Right lobe of liver (tissue), 6 donors: Measurements from ENCODE around the gene KCNA2. TPM values are rescaled to one million over a fixed set of nuclear protein-coding genes. Genes with fewer than 3 reads are reported as not detected.

Experiments used
- ATAC-seq, 4 donors: fragments of 200-7000 bp; cut with Tn5 transposase; one replicate each; pipeline ENCODE4 v1.9.1; 2020; ENCODE audit warnings: mild to moderate bottlenecking in 4 of 4, moderate library complexity in 4 of 4
- DNase-seq, 3 donors: peaks; one replicate each; pipeline ENCODE4 v3.0.0-alpha.2; 2020
- H3K27ac ChIP-seq, 3 donors: fragments of 200-600 bp; one replicate each; pipeline ENCODE4 v1.8.0; 2022
- H3K27me3 ChIP-seq, 2 donors: fragments of 200-600 bp; one replicate each; pipeline ENCODE4 v1.8.0; 2022
- H3K36me3 ChIP-seq, 4 donors: fragments of 200-600 bp; sonication (generic) in 1 of 4; one replicate each; pipeline versions ENCODE4 v1.5.1 to v1.8.0; 2017 to 2022; ENCODE audit warnings: control low read depth in 1 of 4
- H3K4me1 ChIP-seq, 4 donors: fragments of 200-600 bp; sonication (generic) in 1 of 4; one replicate each; pipeline versions ENCODE4 v1.5.1 to v1.8.0; 2017 to 2022; ENCODE audit warnings: control low read depth in 1 of 4
- H3K4me3 ChIP-seq, 3 donors: fragments of 200-600 bp; one replicate each; pipeline ENCODE4 v1.8.0; 2022
- H3K9me3 ChIP-seq, 4 donors: fragments of 200-600 bp; sonication (generic) in 1 of 4; one replicate each; pipeline versions ENCODE4 v1.5.1 to v1.8.0; 2017 to 2022; ENCODE audit warnings: control low read depth in 1 of 4
- POLR2A ChIP-seq: fragments of 450-650 bp; IDR thresholded peaks from one replicate; pipeline ENCODE4 v1.6.1; 2017; ENCODE audit warnings: antibody characterized with exemption, mild to moderate bottlenecking
- WGBS: methylation state at CpG from one replicate; pipeline ENCODE4 v1.1.6; 2018; ENCODE audit warnings: low coverage, low lambda C conversion rate; ENCODE audit not compliant: insufficient coverage; ENCODE audit errors: missing lambda C conversion rate; 5-methylcytosine and 5-hydroxymethylcytosine counted together
- intact Hi-C, 2 donors: fragments of 100-400 bp; cut with DNase I; formaldehyde crosslinking; loops; one replicate each; pipeline versions ENCODE4 v1.11.2 to v1.14.1; 2022
- total RNA-seq, 6 experiments: library from RNA; depleted of rRNA in 2 of 6; stranded (reverse); fragments of >200 nt in 2 of 6; fragmentation: NEBNext Ultra II Directional in 3 of 6; extraction: Animal tissue kit (Norgen Biotek cat#: 25700) in 3 of 6; gene quantifications; one replicate each; pipeline versions ENCODE4 v1.1.0 to v1.2.4, GENCODE V29; 2016 to 2023
- TF ChIP-seq, protein P1 (sequence below), 4 donors: fragments of 200-600 bp in 3 of 4; fragments of 450-650 bp in 1 of 4; IDR thresholded peaks; one replicate each; pipeline versions ENCODE4 v1.5.1 to v1.8.0; 2016 to 2022; ENCODE audit warnings: antibody characterized with exemption in 4 of 4, mild to moderate bottlenecking in 2 of 4
- donor health status: DM: no; HTN: yes; CAD: no.
- donor health status: DM: no; HTN: no; CAD: no.
- donor health status: DM: no; HTN: no; CAD: no.
- donor health status: DM: no; HTN: yes; CAD: no.
- donor health status: DM: no; HTN: yes; CAD: no.

KCNA2 gene
- total RNA-seq, 6 experiments from 2014 or later = 0.04 to 0.10 (median 0.07) TPM; not detected in 3

DNA sequence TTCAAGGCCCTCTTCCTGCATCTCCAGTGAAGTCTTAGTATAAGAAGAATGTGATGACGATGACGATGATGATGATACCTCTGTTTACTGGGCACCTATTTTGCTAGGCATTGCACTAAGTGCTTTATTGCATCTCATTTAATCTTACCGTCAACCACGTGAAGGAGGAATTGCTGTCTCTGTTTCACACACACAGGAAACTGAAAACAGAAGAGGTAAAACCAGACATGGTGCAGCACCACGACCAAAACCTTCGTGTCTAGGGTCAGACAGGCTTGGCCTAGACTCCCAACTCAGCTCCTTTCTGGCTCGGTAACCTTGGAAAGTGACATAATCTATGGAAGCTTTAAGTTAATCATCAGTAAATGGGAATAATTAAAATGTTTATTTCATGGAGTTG lies 20.7 kb upstream of the KCNA2 start:
- DNase-seq (no peak), ATAC-seq (no peak)
- H3K4me3 ChIP-seq = no peak overlapping the region
- no peaks in the 10 kb centered on the region for H3K36me3 ChIP-seq
- intact Hi-C loops = no loop called here
- no peaks in the 10 kb centered on the region for H3K27me3 ChIP-seq
- WGBS = 54% methylated on average over 7 of the region's 7 CpGs
- H3K4me1 ChIP-seq = no peaks in the 10 kb centered on the region
- no peak overlapping the region for H3K27ac ChIP-seq
- no peaks in the 10 kb centered on the region for H3K9me3 ChIP-seq
- no peak for TF ChIP-seq POLR2A
- TF ChIP-seq, protein P1, sequence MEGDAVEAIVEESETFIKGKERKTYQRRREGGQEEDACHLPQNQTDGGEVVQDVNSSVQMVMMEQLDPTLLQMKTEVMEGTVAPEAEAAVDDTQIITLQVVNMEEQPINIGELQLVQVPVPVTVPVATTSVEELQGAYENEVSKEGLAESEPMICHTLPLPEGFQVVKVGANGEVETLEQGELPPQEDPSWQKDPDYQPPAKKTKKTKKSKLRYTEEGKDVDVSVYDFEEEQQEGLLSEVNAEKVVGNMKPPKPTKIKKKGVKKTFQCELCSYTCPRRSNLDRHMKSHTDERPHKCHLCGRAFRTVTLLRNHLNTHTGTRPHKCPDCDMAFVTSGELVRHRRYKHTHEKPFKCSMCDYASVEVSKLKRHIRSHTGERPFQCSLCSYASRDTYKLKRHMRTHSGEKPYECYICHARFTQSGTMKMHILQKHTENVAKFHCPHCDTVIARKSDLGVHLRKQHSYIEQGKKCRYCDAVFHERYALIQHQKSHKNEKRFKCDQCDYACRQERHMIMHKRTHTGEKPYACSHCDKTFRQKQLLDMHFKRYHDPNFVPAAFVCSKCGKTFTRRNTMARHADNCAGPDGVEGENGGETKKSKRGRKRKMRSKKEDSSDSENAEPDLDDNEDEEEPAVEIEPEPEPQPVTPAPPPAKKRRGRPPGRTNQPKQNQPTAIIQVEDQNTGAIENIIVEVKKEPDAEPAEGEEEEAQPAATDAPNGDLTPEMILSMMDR (IDR thresholded peaks at IDR 0.05) = no peak

GRCh38 chr1:110620686-110621085 lies 14.5 kb upstream of the KCNA2 start:
- 46% methylated on average over 7 of the region's 7 CpGs for WGBS
- ATAC-seq (no peak), DNase-seq (no peak)
- H3K36me3 ChIP-seq = no peaks in the 10 kb centered on the region
- H3K9me3 ChIP-seq = no peaks in the 10 kb centered on the region
- H3K4me1 ChIP-seq = peaks cover 0 to 7% (median 0%) of the 10 kb centered on the region in 4 donors
- intact Hi-C loops = no loop called here
- H3K27me3 ChIP-seq = peaks cover 0 to 5% of the 10 kb centered on the region in 2 donors
- no peak overlapping the region for H3K4me3 ChIP-seq
- TF ChIP-seq POLR2A = no peak
- TF ChIP-seq, protein P1 (IDR thresholded peaks at IDR 0.05) = no peak
- no peak overlapping the region for H3K27ac ChIP-seq

- intact Hi-C loops = no loop called here
These were observed 14.1 kb upstream of the KCNA2 start for GRCh38 chr1:110620250-110620615.

GRCh38 chr1:110619412-110620249 lies 13.5 kb upstream of the KCNA2 start:
- DNase-seq (peak; percentile 72 to 84 (median 83)), ATAC-seq (peak; percentile 85 to 95 (median 89))
- Histone ChIP-seq H3K36me3 (no peaks in the 10 kb centered on the region), H3K4me3 (no peak overlapping the region), H3K9me3 (no peaks in the 10 kb centered on the region), H3K27me3 (peaks cover 0 to 5% of the 10 kb centered on the region in 2 donors), H3K4me1 (peaks cover 0 to 7% (median 0%) of the 10 kb centered on the region in 4 donors), H3K27ac (no peak overlapping the region)
- intact Hi-C loops = loop anchor here in 1 of 2 donors (10.0 kb wide), 1 partner anchor 165 kb away; no protein-coding TSS in a partner anchor
- 7% methylated on average over 23 of the region's 27 CpGs for WGBS
- TF ChIP-seq POLR2A = no peak
- TF ChIP-seq, protein P1 (IDR thresholded peaks at IDR 0.05) = peak; percentile 83 to 98 (median 95)

More at GRCh38 chr1:110620250-110620615, 14.1 kb upstream of the KCNA2 start:
- H3K27ac ChIP-seq = no peak overlapping the region
- no peaks in the 10 kb centered on the region for H3K9me3 ChIP-seq
- 44% methylated on average over 5 of the region's 8 CpGs for WGBS
- ATAC-seq (no peak), DNase-seq (no peak)
- H3K27me3 ChIP-seq = peaks cover 0 to 5% of the 10 kb centered on the region in 2 donors
- H3K36me3 ChIP-seq = no peaks in the 10 kb centered on the region
- TF ChIP-seq, protein P1 (IDR thresholded peaks at IDR 0.05) = no peak
- TF ChIP-seq POLR2A = no peak
- peaks cover 0 to 7% (median 0%) of the 10 kb centered on the region in 4 donors for H3K4me1 ChIP-seq
- H3K4me3 ChIP-seq = no peak overlapping the region
